SU-DHL-6 (cell line): ENCODE results near the gene LGALS4.
"Not testable (repeated sequence)": the region's sequence is repeated elsewhere in the genome, so short reads cannot be mapped to it uniquely, and the experiment has no call there.

Experiments
- H2AFZ ChIP-seq: fragments of 200-600 bp; sonication (generic); 2 replicates; pipeline ENCODE4 v1.6.1; 2014; ENCODE audit warnings: low read depth, mild to moderate bottlenecking, moderate library complexity, mixed read lengths, antibody characterized with exemption, low read length; ENCODE audit not compliant: severe bottlenecking
- H3F3A ChIP-seq: fragments of 200-600 bp; shearing (Covaris generic); 2 replicates; pipeline ENCODE4 v1.6.0; 2016; ENCODE audit warnings: antibody characterized with exemption, mild to moderate bottlenecking; ENCODE audit not compliant: insufficient read depth
- H3K27ac ChIP-seq: fragments of 200-600 bp; sonication (generic); 2 replicates; pipeline ENCODE4 v1.5.1; 2016; ENCODE audit warnings: low read depth, mild to moderate bottlenecking, low read length, moderate library complexity, mixed read lengths
- H3K27me3 ChIP-seq: fragments of 200-600 bp; sonication (generic), shearing (Covaris generic); 2 replicates; pipeline ENCODE4 v1.6.0; 2014; ENCODE audit warnings: mild to moderate bottlenecking, low read length
- H3K36me3 ChIP-seq: fragments of 200-600 bp; sonication (generic); 2 replicates; pipeline ENCODE4 v1.6.1; 2014; ENCODE audit warnings: mild to moderate bottlenecking, low read length, mixed read lengths
- H3K4me2 ChIP-seq: fragments of 300-600, 200-600 bp; shearing (Covaris generic), sonication (generic); 2 replicates; pipeline ENCODE4 v1.6.0; 2014; ENCODE audit warnings: low read length, low read depth, mild to moderate bottlenecking; ENCODE audit not compliant: poor library complexity, severe bottlenecking
- H3K4me3 ChIP-seq: fragments of 200-600 bp; sonication (generic); 2 replicates; pipeline ENCODE4 v1.5.1; 2014; ENCODE audit warnings: antibody characterized with exemption, low read length, mild to moderate bottlenecking, mixed read lengths; ENCODE audit not compliant: insufficient read depth, poor library complexity, severe bottlenecking
- H3K79me2 ChIP-seq: fragments of 200-600 bp; sonication (generic); 2 replicates; pipeline ENCODE4 v1.6.1; 2014; ENCODE audit warnings: mild to moderate bottlenecking, low read length, moderate library complexity; ENCODE audit not compliant: insufficient read depth
- H3K9ac ChIP-seq: fragments of 200-600 bp; sonication (generic); 2 replicates; pipeline ENCODE4 v1.7.0; 2014; ENCODE audit warnings: mild to moderate bottlenecking, low read length
- H3K9me2 ChIP-seq: fragments of 200-600 bp; sonication (generic); replicated peaks from 2 replicates; pipeline ENCODE4 v1.6.1; 2014; ENCODE audit warnings: low read length; ENCODE audit not compliant: insufficient read depth
- H3K9me3 ChIP-seq: fragments of 200-600 bp; sonication (generic); 2 replicates; pipeline ENCODE4 v1.6.1; 2014; ENCODE audit warnings: low read length, mixed read lengths; ENCODE audit not compliant: insufficient read depth
- H4K20me1 ChIP-seq: fragments of 200-600 bp; sonication (generic); 2 replicates; pipeline ENCODE4 v1.6.1; 2014; ENCODE audit warnings: low read depth, mild to moderate bottlenecking, antibody characterized with exemption, low read length, moderate library complexity, mixed read lengths
- CTCF ChIP-seq: fragments of 200-600 bp; sonication (generic); IDR thresholded peaks from one replicate; pipeline ENCODE4 v1.5.1; 2017; ENCODE audit warnings: antibody characterized with exemption, mild to moderate bottlenecking, low read length, moderate library complexity; ENCODE audit not compliant: insufficient read depth, poor library complexity, severe bottlenecking
- EZH2phosphoT487 ChIP-seq: fragments of 200-600 bp; sonication (generic), shearing (Covaris generic); conservative IDR thresholded peaks from 2 replicates; pipeline ENCODE4 v1.6.1; 2018; ENCODE audit warnings: mild to moderate bottlenecking, antibody characterized with exemption, low read length, moderate library complexity, mixed read lengths

LGALS4 gene

GRCh38 chr19:38763795-38764220 lies 48.9 kb downstream of the LGALS4 start:
- Histone ChIP-seq H3K4me3 (no peak overlapping the region), H3K4me2 (no peak overlapping the region)

GRCh38 chr19:38761884-38762389 lies 50.8 kb downstream of the LGALS4 start:
- H3K9ac ChIP-seq, H3K27ac ChIP-seq, H3K9me3 ChIP-seq, H3K36me3 ChIP-seq, H3K79me2 ChIP-seq, H4K20me1 ChIP-seq, H3K4me2 ChIP-seq, H2AFZ ChIP-seq, H3K27me3 ChIP-seq, H3K9me2 ChIP-seq, H3K4me3 ChIP-seq, H3F3A ChIP-seq: not testable (repeated sequence)

More at GRCh38 chr19:38763795-38764220, 48.9 kb downstream of the LGALS4 start:
- Histone ChIP-seq H3K79me2 (no peaks in the 10 kb centered on the region), H4K20me1 (no peaks in the 10 kb centered on the region), H3K9ac (no peak overlapping the region), H3K27me3 (no peaks in the 10 kb centered on the region), H3K9me3 (no peaks in the 10 kb centered on the region), H3K9me2 (no peaks in the 10 kb centered on the region), H3K36me3 (no peaks in the 10 kb centered on the region), H3F3A (no peaks in the 10 kb centered on the region), H3K27ac (no peak overlapping the region), H2AFZ (no peak overlapping the region)
- TF ChIP-seq CTCF: no peak
- TF ChIP-seq EZH2phosphoT487: no peak

- H4K20me1 ChIP-seq, H3K4me3 ChIP-seq, H3K27ac ChIP-seq, H3K4me2 ChIP-seq, H3K9ac ChIP-seq, H3K9me2 ChIP-seq, H3K79me2 ChIP-seq, H3F3A ChIP-seq, H3K27me3 ChIP-seq, H3K36me3 ChIP-seq, H2AFZ ChIP-seq, H3K9me3 ChIP-seq: not testable (repeated sequence)
Observed at GRCh38 chr19:38760805-38761517, 51.8 kb downstream of the LGALS4 start.

GRCh38 chr19:38759590-38760003 lies 53.1 kb downstream of the LGALS4 start:
- H4K20me1 ChIP-seq: no peaks in the 10 kb centered on the region
- no peak overlapping the region for H2AFZ ChIP-seq
- H3K9me3 ChIP-seq: no peaks in the 10 kb centered on the region
- H3K9ac ChIP-seq: no peak overlapping the region
- H3K36me3 ChIP-seq: no peaks in the 10 kb centered on the region
- H3K27ac ChIP-seq: no peak overlapping the region
- no peak overlapping the region for H3K4me3 ChIP-seq
- H3K4me2 ChIP-seq: no peak overlapping the region
- no peaks in the 10 kb centered on the region for H3K9me2 ChIP-seq
- H3F3A ChIP-seq: no peaks in the 10 kb centered on the region
- TF ChIP-seq EZH2phosphoT487: no peak
- no peak for TF ChIP-seq CTCF
- H3K79me2 ChIP-seq: no peaks in the 10 kb centered on the region
- H3K27me3 ChIP-seq: no peaks in the 10 kb centered on the region

- not testable (repeated sequence) for H3F3A ChIP-seq
Observed at GRCh38 chr19:38754196-38754595, 58.5 kb downstream of the LGALS4 start.

GRCh38 chr19:38753783-38754182 lies 59.0 kb downstream of the LGALS4 start:
- H3K4me3 ChIP-seq, H3F3A ChIP-seq, H2AFZ ChIP-seq, H3K9ac ChIP-seq, H4K20me1 ChIP-seq, H3K9me3 ChIP-seq, H3K36me3 ChIP-seq, H3K9me2 ChIP-seq, H3K27me3 ChIP-seq, H3K4me2 ChIP-seq, H3K27ac ChIP-seq, H3K79me2 ChIP-seq: not testable (repeated sequence)

More at GRCh38 chr19:38754196-38754595, 58.5 kb downstream of the LGALS4 start:
- H4K20me1 ChIP-seq, H3K9me3 ChIP-seq, H3K4me2 ChIP-seq, H3K27ac ChIP-seq, H3K36me3 ChIP-seq, H3K9ac ChIP-seq, H3K27me3 ChIP-seq, H3K9me2 ChIP-seq, H3K79me2 ChIP-seq, H3K4me3 ChIP-seq, H2AFZ ChIP-seq: not testable (repeated sequence)
